RWPE2 (cell line): ENCODE results near the gene SLC4A3.
"Not testable (repeated sequence)": the region's sequence is repeated elsewhere in the genome, so short reads cannot be mapped to it uniquely, and the experiment has no call there.

ENCODE experiments used
- ATAC-seq: fragments of 200-7000 bp; cut with Tn5 transposase; 3 replicates; pipeline ENCODE4 v1.9.1; 2021; ENCODE audit warnings: low read depth
- DNase-seq: peaks from one replicate; pipeline ENCODE4 v3.0.0-alpha.2; 2020; ENCODE audit warnings: low spot score
- H3K27ac ChIP-seq: fragments of 450-650 bp; 2 replicates; pipeline ENCODE4 v1.5.1; 2017; ENCODE audit warnings: mild to moderate bottlenecking; ENCODE audit not compliant: poor library complexity, severe bottlenecking
- H3K27me3 ChIP-seq: fragments of 250-450 bp; sonication (Bioruptor Pico); 2 replicates; pipeline ENCODE4 v1.5.1; 2021; ENCODE audit warnings: mild to moderate bottlenecking, moderate library complexity; ENCODE audit not compliant: insufficient read depth, poor library complexity, severe bottlenecking
- H3K36me3 ChIP-seq: fragments of 250-450 bp; sonication (Bioruptor Pico); 2 replicates; pipeline ENCODE4 v1.5.1; 2020; ENCODE audit warnings: low read depth, mild to moderate bottlenecking, moderate library complexity
- H3K4me1 ChIP-seq: fragments of 250-450 bp; sonication (Bioruptor Pico); 2 replicates; pipeline ENCODE4 v1.5.1; 2021; ENCODE audit warnings: mild to moderate bottlenecking, moderate library complexity; ENCODE audit not compliant: insufficient read depth, poor library complexity, severe bottlenecking
- H3K4me3 ChIP-seq: fragments of 250-450 bp; sonication (Bioruptor Pico); 2 replicates; pipeline ENCODE4 v1.5.1; 2021; ENCODE audit warnings: mild to moderate bottlenecking, moderate library complexity; ENCODE audit not compliant: severe bottlenecking
- H3K9me3 ChIP-seq: fragments of 250-450 bp; sonication (Bioruptor Pico); 2 replicates; pipeline ENCODE4 v1.5.1; 2021; ENCODE audit warnings: mild to moderate bottlenecking, moderate library complexity; ENCODE audit not compliant: severe bottlenecking
- TF ChIP-seq, protein P1 (sequence below): fragments of 450-650 bp; IDR thresholded peaks from one replicate; pipeline ENCODE4 v1.5.1; 2017; ENCODE audit warnings: mild to moderate bottlenecking, moderate library complexity; ENCODE audit not compliant: poor library complexity, severe bottlenecking

The SLC4A3 gene

DNA sequence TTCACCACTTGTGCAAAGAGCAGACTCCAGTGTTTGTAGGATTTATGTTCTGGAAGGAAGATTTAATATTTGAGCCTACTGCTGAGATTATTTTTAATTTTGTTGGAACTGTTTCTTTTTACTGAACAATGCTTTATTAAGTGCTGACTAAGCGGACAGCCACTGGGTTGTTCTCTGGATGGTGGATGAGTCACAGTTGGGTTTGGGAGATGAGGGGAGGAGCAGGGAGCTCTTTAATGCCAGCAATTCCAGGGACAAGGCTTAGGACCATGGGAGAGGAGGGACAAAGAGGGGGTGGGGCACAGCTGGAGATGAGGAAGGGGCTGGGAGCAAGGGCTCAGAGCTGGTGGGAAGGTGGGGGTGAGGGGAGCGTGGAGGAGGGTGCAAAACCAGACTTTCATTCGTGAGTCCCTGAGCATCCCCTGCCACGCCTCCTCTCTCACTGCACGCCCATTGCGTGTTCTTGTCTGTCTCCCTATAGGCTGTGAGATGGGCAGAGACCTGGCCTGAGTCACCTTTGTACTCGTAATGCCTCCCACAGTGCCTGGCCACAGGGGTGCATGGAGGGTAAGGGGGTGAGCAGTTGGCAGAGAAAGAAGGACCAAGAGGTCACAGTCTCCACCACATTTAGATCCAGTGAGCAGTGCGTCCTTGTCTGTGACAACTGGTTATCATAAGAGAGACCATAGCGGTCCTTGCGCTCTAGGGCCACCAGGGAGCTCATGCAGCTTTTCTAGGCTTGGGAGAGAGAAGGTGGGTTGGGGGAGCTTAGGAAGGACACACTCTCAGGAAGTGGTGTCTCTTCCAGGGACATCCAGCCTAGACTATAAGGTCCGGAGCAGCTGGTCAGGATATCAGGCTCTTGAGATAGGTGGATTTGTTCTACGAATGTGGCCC is 18.4 kb downstream of the SLC4A3 start:
- Histone ChIP-seq H3K4me3 (no peak overlapping the region), H3K9me3 (no peaks in the 10 kb centered on the region), H3K27ac (peak overlapping the region; percentile 56), H3K27me3 (no peaks in the 10 kb centered on the region), H3K36me3 (no peaks in the 10 kb centered on the region), H3K4me1 (peaks cover 13% of the 10 kb centered on the region)
- TF ChIP-seq, protein P1, sequence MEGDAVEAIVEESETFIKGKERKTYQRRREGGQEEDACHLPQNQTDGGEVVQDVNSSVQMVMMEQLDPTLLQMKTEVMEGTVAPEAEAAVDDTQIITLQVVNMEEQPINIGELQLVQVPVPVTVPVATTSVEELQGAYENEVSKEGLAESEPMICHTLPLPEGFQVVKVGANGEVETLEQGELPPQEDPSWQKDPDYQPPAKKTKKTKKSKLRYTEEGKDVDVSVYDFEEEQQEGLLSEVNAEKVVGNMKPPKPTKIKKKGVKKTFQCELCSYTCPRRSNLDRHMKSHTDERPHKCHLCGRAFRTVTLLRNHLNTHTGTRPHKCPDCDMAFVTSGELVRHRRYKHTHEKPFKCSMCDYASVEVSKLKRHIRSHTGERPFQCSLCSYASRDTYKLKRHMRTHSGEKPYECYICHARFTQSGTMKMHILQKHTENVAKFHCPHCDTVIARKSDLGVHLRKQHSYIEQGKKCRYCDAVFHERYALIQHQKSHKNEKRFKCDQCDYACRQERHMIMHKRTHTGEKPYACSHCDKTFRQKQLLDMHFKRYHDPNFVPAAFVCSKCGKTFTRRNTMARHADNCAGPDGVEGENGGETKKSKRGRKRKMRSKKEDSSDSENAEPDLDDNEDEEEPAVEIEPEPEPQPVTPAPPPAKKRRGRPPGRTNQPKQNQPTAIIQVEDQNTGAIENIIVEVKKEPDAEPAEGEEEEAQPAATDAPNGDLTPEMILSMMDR, result no peak
- DNase-seq (no peak), ATAC-seq (peak; percentile 75)

DNA sequence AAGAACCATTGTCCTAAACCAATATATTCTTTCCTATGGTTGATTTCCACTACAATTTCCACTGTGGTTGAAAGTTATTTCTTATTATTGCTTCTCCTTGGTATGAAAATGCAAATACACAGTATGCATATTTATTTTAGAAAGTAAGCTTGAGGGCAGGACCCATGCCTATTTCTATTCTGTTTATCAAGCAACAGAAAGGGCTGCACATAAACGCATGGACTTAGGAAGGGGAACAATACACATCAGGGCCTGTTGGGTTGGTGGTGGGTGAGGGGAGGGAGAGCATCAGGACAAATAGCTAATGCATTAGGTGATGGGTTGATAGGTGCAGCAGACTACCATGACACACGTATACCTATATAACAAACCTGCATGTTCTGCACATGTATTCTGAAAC is 20.7 kb downstream of the SLC4A3 start:
- H3K9me3 ChIP-seq, result no peaks in the 10 kb centered on the region
- DNase-seq, result no peak
- no peak overlapping the region for H3K4me3 ChIP-seq
- peaks cover 10% of the 10 kb centered on the region for H3K4me1 ChIP-seq
- TF ChIP-seq, protein P1, result no peak
- no peaks in the 10 kb centered on the region for H3K36me3 ChIP-seq
- no peaks in the 10 kb centered on the region for H3K27me3 ChIP-seq
- no peak overlapping the region for H3K27ac ChIP-seq
- ATAC-seq, result no peak

DNA sequence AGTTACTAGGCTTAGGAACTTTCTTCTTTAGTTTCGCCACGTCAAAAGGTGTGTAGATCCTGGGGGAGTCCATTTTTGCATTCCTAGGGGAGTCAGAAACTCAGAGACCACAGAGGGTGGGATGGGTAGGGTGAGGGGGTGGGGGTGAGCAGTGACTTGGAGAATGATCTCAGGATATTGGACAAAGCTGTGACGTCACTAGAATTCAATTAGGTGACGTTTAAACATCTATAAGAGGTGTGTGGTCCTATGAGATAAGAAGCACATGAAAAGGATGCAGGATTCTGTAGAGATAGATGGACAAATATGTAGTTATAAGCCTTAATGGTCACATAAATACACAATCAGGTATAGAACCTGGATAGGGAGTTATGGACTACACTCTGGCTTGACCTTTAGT is 21.5 kb downstream of the SLC4A3 start:
- Histone ChIP-seq H3K27me3 (no peaks in the 10 kb centered on the region), H3K9me3 (no peaks in the 10 kb centered on the region), H3K4me3 (no peak overlapping the region), H3K27ac (no peak overlapping the region), H3K4me1 (peaks cover 10% of the 10 kb centered on the region), H3K36me3 (no peaks in the 10 kb centered on the region)
- ATAC-seq (no peak), DNase-seq (no peak)
- TF ChIP-seq, protein P1, result no peak

DNA sequence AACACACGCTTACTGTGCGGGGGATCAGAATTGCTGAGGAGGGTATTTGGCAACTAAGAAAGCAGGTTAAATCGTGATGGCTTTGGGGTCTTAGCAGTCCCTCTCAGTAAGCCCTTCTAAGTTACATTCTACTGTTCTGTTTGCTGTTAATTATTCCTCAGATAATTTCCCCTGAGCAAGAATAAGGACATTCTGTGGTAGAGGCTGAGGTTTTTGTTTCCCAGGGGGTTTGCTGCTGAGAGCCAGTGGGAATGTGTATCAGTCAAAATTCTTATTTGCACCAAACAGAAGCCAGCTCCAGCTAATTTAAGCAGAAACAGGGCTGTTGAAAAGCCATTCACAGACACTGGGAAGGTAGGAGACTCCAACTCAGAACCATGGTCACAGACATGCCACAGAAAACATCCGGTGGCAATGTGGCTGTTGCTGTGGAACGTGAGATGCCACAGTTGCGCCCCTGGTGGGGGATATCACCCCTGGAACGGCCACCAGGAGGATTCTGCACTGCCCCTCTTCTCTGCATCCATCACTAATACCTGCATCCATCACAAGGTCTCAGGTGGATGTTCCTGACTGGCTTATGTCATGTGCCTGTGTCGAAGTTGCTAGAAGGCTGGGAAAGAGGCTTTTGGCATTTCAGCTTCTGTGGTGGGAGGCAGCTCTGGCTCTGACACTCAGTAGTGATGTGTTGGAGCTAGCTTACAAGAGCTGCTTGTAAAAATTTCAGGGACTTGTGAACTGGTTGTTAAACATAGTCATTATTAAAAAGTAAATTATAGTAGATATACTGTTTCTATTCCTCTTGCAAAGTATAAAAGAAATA is 23.2 kb downstream of the SLC4A3 start:
- ATAC-seq, result no peak
- Histone ChIP-seq H3K36me3 (no peaks in the 10 kb centered on the region), H3K27ac (no peak overlapping the region), H3K4me1 (peaks cover 4% of the 10 kb centered on the region), H3K4me3 (no peak overlapping the region), H3K27me3 (no peaks in the 10 kb centered on the region), H3K9me3 (no peaks in the 10 kb centered on the region)
- no peak for DNase-seq
- TF ChIP-seq, protein P1, result no peak

DNA sequence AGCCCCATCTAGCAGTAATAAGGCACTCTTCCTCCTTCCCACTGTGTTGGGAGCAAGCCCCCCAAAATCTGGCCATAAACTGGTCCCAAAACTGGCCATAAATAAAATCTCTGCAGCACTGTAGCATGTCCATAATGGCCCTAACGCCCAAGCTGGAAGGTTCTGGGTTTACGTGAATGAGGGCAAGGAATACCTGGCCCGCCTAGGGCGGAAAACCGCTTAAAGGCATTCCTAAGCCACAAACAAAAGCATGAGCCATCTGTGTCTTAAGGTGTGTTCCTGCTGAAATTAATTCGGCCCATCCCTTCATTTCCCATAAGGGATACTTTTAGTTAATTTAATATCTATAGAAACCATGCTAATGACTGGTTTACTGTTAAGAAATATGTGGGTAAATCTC is 24.2 kb downstream of the SLC4A3 start:
- not testable (repeated sequence) for H3K4me1 ChIP-seq, H3K9me3 ChIP-seq, H3K36me3 ChIP-seq, H3K27ac ChIP-seq, H3K4me3 ChIP-seq, H3K27me3 ChIP-seq, ATAC-seq, DNase-seq
